Measurements from ENCODE around the gene FYTTD1.

FYTTD1 gene

DNA sequence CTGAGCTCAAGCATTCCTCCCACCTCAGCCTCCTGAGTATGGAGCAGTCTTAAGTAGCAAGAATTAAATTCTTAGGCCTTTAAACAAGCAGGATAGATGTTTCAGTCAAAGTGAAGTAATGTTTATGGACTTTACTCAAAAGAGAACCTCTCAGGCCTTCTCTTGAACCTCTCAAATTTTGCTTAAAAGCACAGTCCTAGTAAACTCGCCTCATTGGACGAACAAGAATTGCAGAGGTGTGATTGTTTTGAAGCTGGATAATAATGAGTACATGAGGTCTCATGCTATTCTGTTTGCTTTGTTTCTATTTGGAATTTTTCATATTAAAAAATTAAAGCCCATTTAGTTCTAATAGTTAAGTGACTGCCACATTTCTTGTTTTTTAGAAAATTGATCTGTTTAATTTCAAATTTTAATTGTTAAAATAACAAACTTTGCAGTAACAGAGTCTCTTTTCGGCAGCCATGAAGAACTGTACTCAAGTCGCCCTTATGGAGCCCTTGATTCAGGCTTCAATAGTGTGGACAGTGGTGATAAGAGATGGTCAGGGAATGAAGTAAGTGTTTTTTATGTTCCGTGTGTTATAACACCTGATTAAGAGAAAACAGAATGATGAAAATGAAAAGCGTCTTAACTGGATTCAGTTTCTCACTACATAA lies 80.8 kb downstream of the FYTTD1 start:
- DNase-seq (ENCODE audit: low read depth in 1 of 2, low spot score in 1 of 2) = no peak

DNA sequence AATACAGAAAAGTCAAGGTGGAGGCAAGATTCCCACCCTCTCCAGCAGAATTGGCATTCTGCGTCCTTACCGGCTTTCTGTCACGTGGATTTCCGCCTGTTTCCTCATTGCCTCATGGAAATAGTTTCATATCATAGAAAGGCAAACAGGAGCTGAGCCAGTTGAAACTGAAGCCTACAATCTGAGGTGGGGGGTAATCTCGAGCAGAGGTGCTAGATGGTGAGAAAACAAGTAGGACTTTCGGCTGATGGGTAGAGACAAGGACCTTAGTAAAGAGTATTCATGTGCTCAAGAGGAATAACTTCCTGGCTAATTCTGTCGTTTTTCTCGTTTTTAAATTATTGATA lies 81.3 kb downstream of the FYTTD1 start:
- DNase-seq (ENCODE audit: low read depth in 1 of 2, low spot score in 1 of 2) = no peak

DNA sequence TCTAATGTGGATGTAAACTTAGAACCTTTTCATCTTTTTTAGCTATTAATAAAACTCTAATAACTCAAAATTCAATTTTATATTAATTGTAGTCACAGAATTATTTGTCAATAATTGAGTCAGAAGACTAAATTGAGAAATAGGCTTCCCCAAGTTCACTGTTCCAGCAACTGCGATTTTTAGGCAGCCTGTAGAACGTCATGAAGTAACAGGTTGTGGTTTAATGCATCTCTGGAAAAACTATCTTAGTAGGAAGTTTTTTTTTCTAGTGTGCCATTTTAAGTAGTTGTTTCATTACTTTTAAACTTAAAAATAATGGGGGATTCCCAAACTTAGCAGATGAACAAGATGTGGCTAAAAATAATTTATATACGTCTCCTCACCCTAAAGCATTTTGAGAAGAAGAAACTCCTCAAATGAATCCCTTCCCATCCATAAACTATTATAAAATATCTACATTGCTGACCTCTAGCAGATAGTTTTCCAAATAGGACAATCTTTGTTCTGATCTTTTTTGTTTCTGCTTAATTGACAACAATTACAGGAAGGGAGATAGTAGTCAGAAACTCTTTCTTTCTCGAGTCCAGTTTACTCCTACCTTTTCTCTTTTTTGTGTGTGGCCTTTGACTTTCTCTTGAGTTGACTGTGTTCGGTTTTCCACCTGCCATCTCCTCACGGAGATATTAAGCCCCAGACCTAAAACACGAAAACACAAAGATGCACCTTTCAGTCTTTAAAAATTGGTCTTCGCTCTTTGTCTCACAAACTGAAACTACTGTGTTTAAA lies 84.4 kb downstream of the FYTTD1 start:
- DNase-seq (ENCODE audit: low read depth in 1 of 2, low spot score in 1 of 2) = no peak

DNA sequence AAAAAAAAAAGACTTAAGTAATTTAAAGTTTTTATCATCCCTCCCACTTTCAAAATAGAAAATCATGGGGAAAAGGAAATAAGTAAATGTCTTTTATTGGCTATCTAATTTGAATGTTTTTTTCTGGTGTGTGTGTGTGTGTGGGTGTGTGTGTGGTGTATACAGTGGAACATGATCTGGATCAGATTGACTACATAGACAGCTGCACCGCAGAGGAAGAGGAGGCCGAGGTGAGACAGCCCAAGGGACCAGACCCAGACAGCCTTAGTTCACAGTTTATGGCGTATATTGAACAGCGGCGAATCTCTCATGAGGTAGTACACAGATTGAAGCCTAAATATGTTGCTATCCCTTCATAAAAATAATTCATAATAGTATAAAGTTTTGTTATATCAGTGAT lies 85.8 kb downstream of the FYTTD1 start:
- DNase-seq (ENCODE audit: low read depth in 1 of 2, low spot score in 1 of 2) = no peak

DNA sequence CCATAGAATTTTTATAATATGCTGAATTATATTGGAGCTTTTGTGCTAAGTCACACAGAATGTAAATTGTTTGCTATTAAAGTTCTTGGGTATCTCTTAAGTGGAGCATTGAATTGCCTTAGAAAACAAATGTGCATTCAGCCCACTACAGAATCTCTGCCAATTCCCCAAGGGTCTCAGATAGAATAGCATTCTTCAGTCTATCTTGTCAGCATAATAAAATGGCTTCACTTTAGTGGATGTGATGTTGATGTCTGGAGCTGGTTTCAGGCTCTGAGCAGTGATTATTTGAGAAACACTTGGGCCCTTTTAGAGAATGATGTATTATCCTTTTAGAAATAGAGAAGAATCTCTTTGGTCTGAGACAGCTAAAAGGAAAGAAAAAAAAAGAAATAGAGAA lies 86.6 kb downstream of the FYTTD1 start:
- DNase-seq (ENCODE audit: low read depth in 1 of 2, low spot score in 1 of 2) = no peak

All from activated T-helper 1 cell treated with anti-CD3 and anti-CD28 coated beads, Interleukin-2, amount 50 U/mL, for 16 hours (primary cell).